Activated T-cell treated with anti-CD3 and anti-CD28 coated beads, Interleukin-2, amount 50 U/mL, for 48 hours (primary cell): ENCODE measurements around the gene MICAL3.
A peak's percentile ranks its signal among the peaks of the same experiment; 100 is the strongest.
"Not testable (repeated sequence)": the region's sequence is repeated elsewhere in the genome, so short reads cannot be mapped to it uniquely, and the experiment has no call there.

Source experiments
- DNase-seq, 2 experiments: peaks; one replicate each; pipeline ENCODE4 v3.0.0-alpha.2; 2020

The MICAL3 gene

GRCh38 chr22:17992976-17993375 lies 31.4 kb downstream of the MICAL3 start:
- not testable (repeated sequence) for DNase-seq

GRCh38 chr22:17991992-17992391 lies 32.4 kb downstream of the MICAL3 start:
- not testable (repeated sequence) for DNase-seq

- DNase-seq: no peak
Measured at GRCh38 chr22:17990942-17991341, 33.4 kb downstream of the MICAL3 start.

- no peak for DNase-seq
Measured at GRCh38 chr22:17990147-17990546, 34.2 kb downstream of the MICAL3 start.

- no peak for DNase-seq
Measured at GRCh38 chr22:17988800-17989513, 35.4 kb downstream of the MICAL3 start.

- DNase-seq: no peak
Measured at GRCh38 chr22:17985606-17986005, 38.8 kb downstream of the MICAL3 start.

- not testable (repeated sequence) for DNase-seq
Measured at GRCh38 chr22:17985071-17985470, 39.3 kb downstream of the MICAL3 start.

- no peak for DNase-seq
Measured at GRCh38 chr22:17984114-17984513, 40.2 kb downstream of the MICAL3 start.

GRCh38 chr22:17982572-17983141 lies 41.7 kb downstream of the MICAL3 start:
- DNase-seq: no peak

GRCh38 chr22:17981497-17981896 lies 42.9 kb downstream of the MICAL3 start:
- DNase-seq: no peak

- peak; percentile 43 to 60 for DNase-seq
Measured at GRCh38 chr22:17980638-17981051, 43.7 kb downstream of the MICAL3 start.

GRCh38 chr22:17980015-17980590 lies 44.3 kb downstream of the MICAL3 start:
- no peak for DNase-seq

- DNase-seq: no peak
Measured at GRCh38 chr22:17978027-17978426, 46.3 kb downstream of the MICAL3 start.

- no peak for DNase-seq
Measured at GRCh38 chr22:17977371-17977770, 47.0 kb downstream of the MICAL3 start.

GRCh38 chr22:17976121-17976520 lies 48.2 kb downstream of the MICAL3 start:
- no peak for DNase-seq

- peak; percentile 66 to 71 for DNase-seq
Measured at GRCh38 chr22:17974703-17975372, 49.5 kb downstream of the MICAL3 start.

- DNase-seq: no peak
Measured at GRCh38 chr22:17974087-17974486, 50.3 kb downstream of the MICAL3 start.

GRCh38 chr22:17973217-17973616 lies 51.1 kb downstream of the MICAL3 start:
- DNase-seq: no peak

- DNase-seq: no peak
Measured at GRCh38 chr22:17972385-17973191, 51.8 kb downstream of the MICAL3 start.

GRCh38 chr22:17971711-17972110 lies 52.6 kb downstream of the MICAL3 start:
- DNase-seq: no peak

GRCh38 chr22:17970201-17970708 lies 54.1 kb downstream of the MICAL3 start:
- DNase-seq: no peak

GRCh38 chr22:17969701-17970113 lies 54.7 kb downstream of the MICAL3 start:
- no peak for DNase-seq

GRCh38 chr22:17968126-17968525 lies 56.2 kb downstream of the MICAL3 start:
- DNase-seq: no peak
